PC-9 (cell line): ENCODE data around the gene JPH4. TPM values are rescaled to one million over a fixed set of nuclear protein-coding genes. Genes with fewer than 3 reads are reported as not detected.

Source experiments
- BruUV-seq: library from RNA; stranded (reverse); fragments of 400-500 nt; replicated peaks from 2 replicates; lab custom pipeline; 2021; lab: Mats Ljungman, UMichigan
- CTCF ChIA-PET: fragments of 300-600 bp; sonication (Branson Sonifier 250); formaldehyde crosslinking; loops from one replicate; lab custom pipeline; 2022; ENCODE audit warnings: antibody characterized with exemption; lab: Charles Lee
- POLR2A ChIA-PET: fragments of 300-600 bp; sonication (Branson Sonifier 250); formaldehyde crosslinking; loops from one replicate; lab custom pipeline; 2022; ENCODE audit warnings: antibody characterized with exemption; ENCODE audit not compliant: unreplicated experiment; lab: Charles Lee
- DNase-seq, 2 experiments: peaks; one replicate each; pipeline versions ENCODE4 v3.0.0 to v3.0.0-alpha.2; 2015 to 2022; ENCODE audit warnings: mixed read lengths in 1 of 2
- H2AFZ ChIP-seq: fragments of 200-600 bp; sonication (generic); 2 replicates; pipeline ENCODE4 v1.8.1; 2017; ENCODE audit warnings: antibody characterized with exemption
- H3F3A ChIP-seq: fragments of 200-600 bp; sonication (generic); 2 replicates; pipeline ENCODE4 v1.8.1; 2017; ENCODE audit warnings: antibody characterized with exemption, mild to moderate bottlenecking, low read depth; ENCODE audit not compliant: insufficient read depth
- H3K27ac ChIP-seq: fragments of 200-600 bp; sonication (generic); 2 replicates; pipeline ENCODE4 v1.6.1; 2016; ENCODE audit warnings: mixed run types
- H3K27me3 ChIP-seq: fragments of 200-600 bp; sonication (generic); 2 replicates; pipeline ENCODE4 v1.6.1; 2016; ENCODE audit warnings: low read depth, mixed run types; ENCODE audit not compliant: insufficient read depth
- H3K36me3 ChIP-seq: fragments of 200-600 bp; sonication (generic); 2 replicates; pipeline ENCODE4 v1.6.1; 2016; ENCODE audit warnings: low read depth, mixed run types
- H3K4me1 ChIP-seq: fragments of 200-600 bp; sonication (generic); replicated peaks from 2 replicates; pipeline ENCODE4 v1.6.1; 2016; ENCODE audit warnings: mixed run types; ENCODE audit not compliant: insufficient read depth
- H3K4me2 ChIP-seq: fragments of 200-600 bp; sonication (generic); 2 replicates; pipeline ENCODE4 v1.6.1; 2017; ENCODE audit warnings: mixed run types
- H3K4me3 ChIP-seq: fragments of 200-600 bp; sonication (generic); 2 replicates; pipeline ENCODE4 v1.6.1; 2016; ENCODE audit warnings: mixed run types
- H3K79me2 ChIP-seq: fragments of 200-600 bp; sonication (generic); 2 replicates; pipeline ENCODE4 v1.6.1; 2017; ENCODE audit warnings: low read depth, mixed run types
- H3K9me2 ChIP-seq: fragments of 200-600 bp; sonication (generic); 2 replicates; pipeline ENCODE4 v1.8.1; 2017; ENCODE audit warnings: mild to moderate bottlenecking; ENCODE audit not compliant: insufficient read depth
- H3K9me3 ChIP-seq: fragments of 200-600 bp; sonication (generic); 2 replicates; pipeline ENCODE4 v1.8.1; 2016; ENCODE audit warnings: low read depth; ENCODE audit not compliant: insufficient read depth
- H4K20me1 ChIP-seq: fragments of 200-600 bp; sonication (generic); 2 replicates; pipeline ENCODE4 v1.8.1; 2017; ENCODE audit not compliant: insufficient read depth
- EZH2 ChIP-seq: fragments of 200-600 bp; sonication (generic); IDR thresholded peaks from 2 replicates; pipeline ENCODE4 v1.8.0; 2017; ENCODE audit warnings: antibody characterized with exemption, low read depth
- intact Hi-C: fragments of 100-400 bp; cut with micrococcal nuclease; formaldehyde crosslinking; loops from one replicate; pipeline ENCODE4 v1.10.0; 2022; ENCODE audit not compliant: unreplicated experiment
- total RNA-seq: library from RNA; stranded (reverse); gene quantifications from 2 replicates; pipeline ENCODE4 v1.2.3, GENCODE V29; 2021
- TF ChIP-seq, protein P1 (sequence below): fragments of 200-600 bp; sonication (generic); conservative IDR thresholded peaks from 2 replicates; pipeline ENCODE4 v1.6.1; 2017; ENCODE audit warnings: mixed run types, antibody characterized with exemption, mild to moderate bottlenecking, moderate library complexity

Gene JPH4
- total RNA-seq, 1 experiment from 2014 or later: not detected

DNA sequence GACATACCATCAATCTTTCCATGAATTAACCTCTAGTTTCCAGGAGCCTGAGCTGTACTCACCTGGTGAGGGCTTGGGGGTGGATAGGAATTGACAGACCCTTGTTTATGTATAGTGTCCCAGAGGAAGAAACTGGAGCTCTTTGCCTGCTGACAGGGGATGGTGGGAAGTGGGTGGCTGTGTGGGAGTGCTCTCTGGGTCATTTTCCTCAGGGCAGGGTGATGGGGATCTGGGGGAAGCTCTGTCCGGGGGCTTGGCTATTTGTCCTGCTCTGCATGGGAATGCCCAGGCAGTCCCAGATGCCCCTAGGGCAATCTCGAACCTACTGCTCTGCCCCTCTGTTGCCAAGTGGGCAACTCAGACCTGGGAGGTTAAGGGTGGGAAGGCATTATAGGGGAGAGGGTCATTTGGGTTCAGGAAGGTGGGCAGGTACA, 35.8 kb upstream of the JPH4 start:
- Histone ChIP-seq H2AFZ (no peak overlapping the region), H3K36me3 (no peaks in the 10 kb centered on the region), H3K9me3 (no peaks in the 10 kb centered on the region), H3K79me2 (no peaks in the 10 kb centered on the region), H3K27ac (no peak overlapping the region), H3K9me2 (no peaks in the 10 kb centered on the region), H3F3A (peaks cover 3% of the 10 kb centered on the region), H3K27me3 (no peaks in the 10 kb centered on the region), H3K4me3 (no peak overlapping the region), H3K4me1 (peaks cover 19% of the 10 kb centered on the region), H4K20me1 (no peaks in the 10 kb centered on the region), H3K4me2 (no peak overlapping the region)
- intact Hi-C loops: no loop called here
- no peak for TF ChIP-seq EZH2
- TF ChIP-seq, protein P1, sequence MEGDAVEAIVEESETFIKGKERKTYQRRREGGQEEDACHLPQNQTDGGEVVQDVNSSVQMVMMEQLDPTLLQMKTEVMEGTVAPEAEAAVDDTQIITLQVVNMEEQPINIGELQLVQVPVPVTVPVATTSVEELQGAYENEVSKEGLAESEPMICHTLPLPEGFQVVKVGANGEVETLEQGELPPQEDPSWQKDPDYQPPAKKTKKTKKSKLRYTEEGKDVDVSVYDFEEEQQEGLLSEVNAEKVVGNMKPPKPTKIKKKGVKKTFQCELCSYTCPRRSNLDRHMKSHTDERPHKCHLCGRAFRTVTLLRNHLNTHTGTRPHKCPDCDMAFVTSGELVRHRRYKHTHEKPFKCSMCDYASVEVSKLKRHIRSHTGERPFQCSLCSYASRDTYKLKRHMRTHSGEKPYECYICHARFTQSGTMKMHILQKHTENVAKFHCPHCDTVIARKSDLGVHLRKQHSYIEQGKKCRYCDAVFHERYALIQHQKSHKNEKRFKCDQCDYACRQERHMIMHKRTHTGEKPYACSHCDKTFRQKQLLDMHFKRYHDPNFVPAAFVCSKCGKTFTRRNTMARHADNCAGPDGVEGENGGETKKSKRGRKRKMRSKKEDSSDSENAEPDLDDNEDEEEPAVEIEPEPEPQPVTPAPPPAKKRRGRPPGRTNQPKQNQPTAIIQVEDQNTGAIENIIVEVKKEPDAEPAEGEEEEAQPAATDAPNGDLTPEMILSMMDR: no peak
- ChIA-PET POLR2A (interaction anchor here (0.5 to 0.6 kb wide), 2 partner anchors 10 to 33 kb away, joined by 4 read pairs; no protein-coding TSS in a partner anchor), CTCF (interaction anchor here (0.6 kb wide), 1 partner anchor 340 kb away, joined by 3 read pairs; no protein-coding TSS in a partner anchor)
- BruUV-seq: no TSS peak
- DNase-seq: no peak

DNA sequence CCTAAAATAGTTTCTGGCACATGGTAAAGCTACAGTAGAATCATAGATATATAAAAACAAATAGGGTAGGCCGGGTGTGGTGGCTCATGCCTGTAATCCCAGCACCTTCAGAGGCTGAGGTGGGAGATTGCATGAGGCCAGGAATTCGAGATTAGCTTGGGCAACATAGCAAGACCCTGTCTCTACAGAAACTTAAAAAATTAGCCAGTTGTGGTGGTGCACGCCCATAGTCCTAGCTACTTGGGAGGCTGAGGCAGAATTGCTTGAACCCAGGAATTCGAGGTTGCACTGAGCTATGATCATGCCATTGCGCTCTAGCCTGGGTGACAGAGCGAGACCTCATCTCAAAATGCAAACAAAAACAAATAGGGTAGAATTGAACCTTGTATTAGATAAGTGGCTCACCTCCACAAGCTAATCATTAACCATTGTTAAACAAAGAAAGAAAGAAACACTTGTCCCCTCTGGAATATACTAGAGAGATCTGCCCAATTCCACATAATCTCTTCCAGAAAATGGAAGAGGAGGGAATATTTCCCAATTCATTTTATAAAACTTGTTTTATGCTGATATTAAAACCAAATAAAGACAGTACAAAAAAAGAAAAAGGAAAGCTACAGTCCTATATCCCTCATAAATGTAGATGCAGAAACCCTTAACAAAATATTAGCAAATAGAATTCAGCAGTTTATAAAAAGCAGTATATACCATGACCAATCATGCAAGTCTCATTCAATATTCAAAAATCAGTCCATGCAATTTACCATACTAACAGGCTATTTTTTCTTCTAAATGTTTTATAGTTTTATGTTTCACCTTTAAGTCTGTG, 34.9 kb upstream of the JPH4 start:
- no TSS peak for BruUV-seq
- Histone ChIP-seq H3K79me2 (no peaks in the 10 kb centered on the region), H4K20me1 (no peaks in the 10 kb centered on the region), H3K4me1 (peaks cover 19% of the 10 kb centered on the region), H3F3A (peaks cover 3% of the 10 kb centered on the region), H3K9me3 (no peaks in the 10 kb centered on the region), H3K9me2 (no peaks in the 10 kb centered on the region), H3K27ac (no peak overlapping the region), H2AFZ (no peak overlapping the region), H3K27me3 (no peaks in the 10 kb centered on the region), H3K36me3 (no peaks in the 10 kb centered on the region), H3K4me2 (no peak overlapping the region), H3K4me3 (no peak overlapping the region)
- intact Hi-C loops: no loop called here
- ChIA-PET CTCF (no interaction called here), POLR2A (interaction anchor here (0.5 to 0.6 kb wide), 2 partner anchors 32 to 329 kb away, joined by 3 to 4 read pairs; no protein-coding TSS in a partner anchor)
- no peak for TF ChIP-seq EZH2
- TF ChIP-seq, protein P1: no peak
- no peak for DNase-seq

DNA sequence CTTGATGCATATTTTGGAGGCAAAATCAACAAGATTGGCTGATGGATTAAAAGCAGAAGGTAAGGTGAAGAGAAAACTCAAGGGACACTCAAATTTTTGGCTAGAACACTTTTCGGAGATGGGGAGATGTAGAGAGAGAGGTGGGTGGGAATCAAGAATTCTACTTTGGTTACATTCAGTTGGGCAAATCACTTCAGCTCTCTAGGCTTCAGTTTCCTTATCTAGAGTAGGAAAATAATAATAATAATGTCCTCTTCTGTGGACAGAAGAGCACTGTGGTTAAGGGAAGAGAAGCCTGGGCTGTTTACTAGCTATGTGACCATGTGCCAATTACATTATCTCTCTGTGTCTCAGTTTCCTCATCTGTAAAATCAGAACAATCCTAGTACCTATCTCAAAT, 34.2 kb upstream of the JPH4 start:
- ChIA-PET POLR2A (no interaction called here), CTCF (interaction anchor here (0.7 kb wide), 1 partner anchor 21 kb away, joined by 4 read pairs; no protein-coding TSS in a partner anchor)
- no peaks in the 10 kb centered on the region for H3K9me2 ChIP-seq
- intact Hi-C loops: no loop called here
- no peak overlapping the region for H3K4me2 ChIP-seq
- no peaks in the 10 kb centered on the region for H3K36me3 ChIP-seq
- no peak overlapping the region for H3K27ac ChIP-seq
- H3K27me3 ChIP-seq: no peaks in the 10 kb centered on the region
- no peak overlapping the region for H2AFZ ChIP-seq
- DNase-seq: no peak
- TF ChIP-seq EZH2: no peak
- TF ChIP-seq, protein P1: no peak
- peaks cover 19% of the 10 kb centered on the region for H3K4me1 ChIP-seq
- BruUV-seq: no TSS peak
- no peaks in the 10 kb centered on the region for H4K20me1 ChIP-seq
- H3F3A ChIP-seq: peaks cover 3% of the 10 kb centered on the region
- H3K4me3 ChIP-seq: no peak overlapping the region
- no peaks in the 10 kb centered on the region for H3K9me3 ChIP-seq
- H3K79me2 ChIP-seq: no peaks in the 10 kb centered on the region
